Keratinocyte (primary cell): Measurements from ENCODE around the gene RAB3IL1. TPM values are rescaled to one million over a fixed set of nuclear protein-coding genes. Genes with fewer than 3 reads are reported as not detected.

Experiments used
- DNase-seq: peaks from one replicate; pipeline ENCODE4 v3.0.0-alpha.2; 2011; ENCODE audit warnings: low read depth, missing footprints, low spot score
- FAIRE-seq: peaks from 2 replicates; lab custom pipeline; 2011; peaks lifted over from hg19 to GRCh38; lab: Jason Lieb, UNC
- H2AFZ ChIP-seq: 2 replicates; pipeline ENCODE4 v1.6.0; 2012; ENCODE audit warnings: low read length, control low read depth, inconsistent platforms; ENCODE audit not compliant: control insufficient read depth
- H3K27ac ChIP-seq: 2 replicates; pipeline ENCODE4 v1.5.1; 2011; ENCODE audit warnings: low read length; ENCODE audit not compliant: control insufficient read depth, insufficient read depth
- H3K27me3 ChIP-seq: 3 replicates; pipeline ENCODE4 v1.6.0; 2011; ENCODE audit warnings: low read length; ENCODE audit not compliant: control insufficient read depth, insufficient read depth; ENCODE audit errors: extremely low read depth
- H3K36me3 ChIP-seq, 2 experiments: 2 replicates in 1 of 2; 3 replicates in 1 of 2; pipeline ENCODE4 v1.5.1; 2011; ENCODE audit warnings: low read length in 2 of 2, mild to moderate bottlenecking in 1 of 2; ENCODE audit not compliant: control insufficient read depth in 2 of 2, insufficient read depth in 2 of 2; ENCODE audit errors: extremely low read depth in 1 of 2
- H3K4me1 ChIP-seq: 3 replicates; pipeline ENCODE4 v1.5.1; 2011; ENCODE audit warnings: low read length; ENCODE audit not compliant: control insufficient read depth, insufficient read depth; ENCODE audit errors: extremely low read depth
- H3K4me2 ChIP-seq: 3 replicates; pipeline ENCODE4 v1.6.0; 2011; ENCODE audit warnings: low read depth, low read length; ENCODE audit not compliant: control insufficient read depth, insufficient read depth; ENCODE audit errors: extremely low read depth
- H3K4me3 ChIP-seq, 3 experiments: fragments of 200-600 bp in 1 of 3; sonication (generic) in 1 of 3; 2 replicates in 2 of 3; 3 replicates in 1 of 3; pipeline ENCODE4 v1.5.1; 2011 to 2016; ENCODE audit warnings: low read length in 3 of 3, mild to moderate bottlenecking in 3 of 3, control low read depth in 2 of 3, inconsistent platforms in 1 of 3, low read depth in 1 of 3, mixed read lengths in 1 of 3, mixed run types in 1 of 3, moderate library complexity in 1 of 3; ENCODE audit not compliant: control insufficient read depth in 2 of 3, insufficient read depth in 2 of 3; ENCODE audit errors: extremely low read depth in 1 of 3
- H3K79me2 ChIP-seq: 2 replicates; pipeline ENCODE4 v1.6.0; 2012; ENCODE audit warnings: low read length; ENCODE audit not compliant: control insufficient read depth, insufficient read depth
- H3K9ac ChIP-seq: 3 replicates; pipeline ENCODE4 v1.6.0; 2011; ENCODE audit warnings: low read length; ENCODE audit not compliant: control insufficient read depth, insufficient read depth; ENCODE audit errors: extremely low read depth
- H3K9me1 ChIP-seq: 3 replicates; pipeline ENCODE4 v1.6.0; 2011; ENCODE audit warnings: low read length; ENCODE audit not compliant: control insufficient read depth, insufficient read depth; ENCODE audit errors: extremely low read depth
- H3K9me3 ChIP-seq: 2 replicates; pipeline ENCODE4 v1.5.1; 2012; ENCODE audit warnings: low read depth, low read length; ENCODE audit not compliant: control insufficient read depth
- H4K20me1 ChIP-seq: 3 replicates; pipeline ENCODE4 v1.6.0; 2011; ENCODE audit warnings: low read length; ENCODE audit not compliant: control insufficient read depth, insufficient read depth; ENCODE audit errors: extremely low read depth
- EZH2 ChIP-seq: IDR thresholded peaks from one replicate; pipeline ENCODE4 v1.6.1; 2012; ENCODE audit warnings: inconsistent platforms, mild to moderate bottlenecking, low read length, moderate library complexity
- dilution Hi-C: fragments of 300-500 bp; cut with MboI; formaldehyde crosslinking; loops from one replicate; pipeline ENCODE4 v1.7.0; 2020; ENCODE audit warnings: low sequenced_read_pairs; ENCODE audit not compliant: extremely low pct_ligation_motif_present
- polyA plus RNA-seq, 5 experiments: library from polyadenylated mRNA; depleted of rRNA in 3 of 5; stranded (reverse) in 3 of 5; stranded (forward) in 1 of 5; unstranded in 1 of 5; fragments of >200 nt; gene quantifications; 1 replicate in 1 of 5; 2 replicates in 3 of 5; 3 replicates in 1 of 5; pipeline versions ENCODE4 v1.2.1 to v1.2.3, GENCODE V29; 2011 to 2012; ENCODE audit warnings: missing spikeins in 2 of 5, low read depth in 1 of 5, low replicate concordance in 1 of 5
- TF ChIP-seq, protein P1 (sequence below), 3 experiments: IDR thresholded peaks in 1 of 3; conservative IDR thresholded peaks in 1 of 3; optimal IDR thresholded peaks in 1 of 3; 2 replicates in 2 of 3; 3 replicates in 1 of 3; pipeline versions ENCODE3 to v1.5.1; 2011; ENCODE audit warnings: low read length in 3 of 3, mild to moderate bottlenecking in 3 of 3, moderate library complexity in 2 of 3, control low read depth in 1 of 3, inconsistent platforms in 1 of 3; ENCODE audit not compliant: insufficient read depth in 2 of 3; ENCODE audit errors: extremely low read depth in 1 of 3

The RAB3IL1 gene
- polyA plus RNA-seq, 1 donor (not counting 4 experiments of a cell fraction or from before 2014, with no cell fraction given), result 0.31 TPM

DNA sequence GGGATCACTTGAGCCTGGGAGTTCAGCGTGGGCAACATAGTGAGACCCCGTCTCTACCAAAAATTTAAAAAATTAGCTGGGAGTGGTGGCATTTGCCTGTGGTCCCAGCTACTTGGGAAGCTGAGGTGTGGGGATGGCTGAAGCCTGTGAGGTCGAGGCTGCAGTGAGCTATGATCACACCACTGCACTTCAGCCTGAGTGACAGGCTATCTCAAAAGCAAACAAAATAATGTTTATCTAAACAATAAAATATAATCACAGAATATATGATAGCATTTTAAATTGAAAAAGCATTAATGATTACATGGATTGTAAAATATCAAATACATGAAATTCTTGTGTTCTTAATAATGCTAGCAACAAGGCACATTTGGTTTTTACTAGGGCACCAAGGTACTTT, 35.5 kb upstream of the RAB3IL1 start:
- no peaks in the 10 kb centered on the region for H3K79me2 ChIP-seq
- H3K4me3 ChIP-seq, result no peak overlapping the region
- H3K27ac ChIP-seq, result no peak overlapping the region
- H2AFZ ChIP-seq, result no peak overlapping the region
- peaks cover 0 to 2% of the 10 kb centered on the region in 2 experiments for H3K36me3 ChIP-seq
- H4K20me1 ChIP-seq, result no peaks in the 10 kb centered on the region
- TF ChIP-seq EZH2, result no peak
- TF ChIP-seq, protein P1, sequence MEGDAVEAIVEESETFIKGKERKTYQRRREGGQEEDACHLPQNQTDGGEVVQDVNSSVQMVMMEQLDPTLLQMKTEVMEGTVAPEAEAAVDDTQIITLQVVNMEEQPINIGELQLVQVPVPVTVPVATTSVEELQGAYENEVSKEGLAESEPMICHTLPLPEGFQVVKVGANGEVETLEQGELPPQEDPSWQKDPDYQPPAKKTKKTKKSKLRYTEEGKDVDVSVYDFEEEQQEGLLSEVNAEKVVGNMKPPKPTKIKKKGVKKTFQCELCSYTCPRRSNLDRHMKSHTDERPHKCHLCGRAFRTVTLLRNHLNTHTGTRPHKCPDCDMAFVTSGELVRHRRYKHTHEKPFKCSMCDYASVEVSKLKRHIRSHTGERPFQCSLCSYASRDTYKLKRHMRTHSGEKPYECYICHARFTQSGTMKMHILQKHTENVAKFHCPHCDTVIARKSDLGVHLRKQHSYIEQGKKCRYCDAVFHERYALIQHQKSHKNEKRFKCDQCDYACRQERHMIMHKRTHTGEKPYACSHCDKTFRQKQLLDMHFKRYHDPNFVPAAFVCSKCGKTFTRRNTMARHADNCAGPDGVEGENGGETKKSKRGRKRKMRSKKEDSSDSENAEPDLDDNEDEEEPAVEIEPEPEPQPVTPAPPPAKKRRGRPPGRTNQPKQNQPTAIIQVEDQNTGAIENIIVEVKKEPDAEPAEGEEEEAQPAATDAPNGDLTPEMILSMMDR (optimal IDR thresholded peaks at IDR 0.05 in 1 of 3, IDR thresholded peaks at IDR 0.05 in 1 of 3, conservative IDR thresholded peaks at IDR 0.05 in 1 of 3; ENCODE audit: extremely low read depth in 1 of 3, insufficient read depth in 2 of 3, low read length in 3 of 3), result no peak
- H3K9me3 ChIP-seq, result no peaks in the 10 kb centered on the region
- dilution Hi-C loops, result no loop called here
- DNase-seq, result no peak
- FAIRE-seq, result no peak
- H3K9ac ChIP-seq, result no peak overlapping the region
- peaks cover 13% of the 10 kb centered on the region for H3K27me3 ChIP-seq
- no peaks in the 10 kb centered on the region for H3K9me1 ChIP-seq
- no peaks in the 10 kb centered on the region for H3K4me1 ChIP-seq
- H3K4me2 ChIP-seq, result no peak overlapping the region

DNA sequence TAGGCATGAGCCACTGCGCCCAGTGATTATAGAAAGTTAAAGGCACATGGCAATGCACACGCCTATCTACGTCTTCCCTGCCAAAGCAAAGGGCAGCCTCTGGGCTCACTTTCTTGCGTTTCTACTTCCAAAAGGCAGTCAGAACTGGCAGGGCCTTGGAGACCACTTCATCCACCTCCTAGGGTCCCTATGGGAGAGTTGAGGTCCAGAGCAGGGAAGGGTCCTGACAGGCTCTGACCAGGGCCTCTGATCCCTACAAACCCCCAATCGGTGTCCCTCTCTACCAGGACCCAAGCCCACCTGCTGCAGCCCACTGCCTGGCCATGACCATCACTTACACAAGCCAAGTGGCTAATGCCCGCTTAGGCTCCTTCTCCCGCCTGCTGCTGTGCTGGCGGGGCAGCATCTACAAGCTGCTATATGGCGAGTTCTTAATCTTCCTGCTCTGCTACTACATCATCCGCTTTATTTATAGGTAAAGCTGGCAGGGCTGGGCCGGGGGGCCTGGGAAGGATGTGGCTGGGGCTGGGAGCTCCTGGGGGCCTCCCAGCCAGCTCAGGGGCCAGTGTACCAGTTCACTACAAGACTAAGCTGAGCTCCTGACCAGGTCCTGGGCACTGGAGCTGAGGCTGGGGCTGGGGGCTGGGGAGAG, 34.2 kb upstream of the RAB3IL1 start:
- no peak for FAIRE-seq
- Histone ChIP-seq H3K36me3 (no peaks in the 10 kb centered on the region), H3K9me1 (no peaks in the 10 kb centered on the region), H4K20me1 (no peaks in the 10 kb centered on the region), H3K27ac (no peak overlapping the region), H3K9ac (no peak overlapping the region), H3K4me2 (no peak overlapping the region), H3K79me2 (no peaks in the 10 kb centered on the region), H3K27me3 (peaks cover 13% of the 10 kb centered on the region), H3K9me3 (no peaks in the 10 kb centered on the region), H3K4me1 (no peaks in the 10 kb centered on the region), H3K4me3 (no peak overlapping the region), H2AFZ (no peak overlapping the region)
- dilution Hi-C loops, result no loop called here
- TF ChIP-seq EZH2, result no peak
- TF ChIP-seq, protein P1 (optimal IDR thresholded peaks at IDR 0.05 in 1 of 3, IDR thresholded peaks at IDR 0.05 in 1 of 3, conservative IDR thresholded peaks at IDR 0.05 in 1 of 3; ENCODE audit: extremely low read depth in 1 of 3, insufficient read depth in 2 of 3, low read length in 3 of 3), result no peak
- DNase-seq, result no peak
